Activated CD4-positive, alpha-beta T cell treated with anti-CD3 and anti-CD28 coated beads for 36 hours (primary cell): ENCODE data around the gene OSBPL7. TPM values are rescaled to one million over a fixed set of nuclear protein-coding genes. Genes with fewer than 3 reads are reported as not detected.

Experiments used
- ATAC-seq: fragments of 200-7000 bp; cut with Tn5 transposase; one replicate; pipeline ENCODE4 v1.10.0; 2021; ENCODE audit warnings: mild to moderate bottlenecking, moderate library complexity
- CTCF ChIA-PET: fragments of 350-600 bp; sonication (Branson Sonifier 250); formaldehyde crosslinking; loops from one replicate; lab custom pipeline; 2021; ENCODE audit warnings: antibody characterized with exemption; lab: Charles Lee
- POLR2A ChIA-PET: fragments of 350-600 bp; sonication (Branson Sonifier 250); formaldehyde crosslinking; loops from one replicate; lab custom pipeline; 2021; ENCODE audit warnings: antibody characterized with exemption, inconsistent platforms; lab: Charles Lee
- DNase-seq: peaks from one replicate; pipeline ENCODE4 v3.0.0-alpha.2; 2020
- H3K27ac Mint-ChIP-seq: one replicate; pipeline ENCODE4 v1.8.0; 2021; ENCODE audit warnings: mixed read lengths
- H3K27me3 Mint-ChIP-seq: one replicate; pipeline ENCODE4 v1.8.0; 2021; ENCODE audit warnings: mixed read lengths
- H3K36me3 Mint-ChIP-seq: one replicate; pipeline ENCODE4 v1.8.0; 2021; ENCODE audit warnings: low read depth, mixed read lengths
- H3K4me1 Mint-ChIP-seq: one replicate; pipeline ENCODE4 v1.8.0; 2021; ENCODE audit warnings: mixed read lengths
- H3K4me3 Mint-ChIP-seq: one replicate; pipeline ENCODE4 v1.8.0; 2021; ENCODE audit warnings: mild to moderate bottlenecking, moderate library complexity, mixed read lengths
- H3K9me3 Mint-ChIP-seq: one replicate; pipeline ENCODE4 v1.8.0; 2021; ENCODE audit warnings: low read depth, mixed read lengths
- intact Hi-C, 2 experiments: fragments of 100-400 bp; cut with DNase I in 1 of 2; cut with micrococcal nuclease in 1 of 2; formaldehyde crosslinking; loops; one replicate each; pipeline versions ENCODE4 v1.14.2 to v1.15.1; 2022 to 2024; cut with DNase I, micrococcal nuclease
- total RNA-seq, 2 experiments: library from RNA; stranded (reverse); gene quantifications; one replicate each; pipeline ENCODE4 v1.2.3, GENCODE V29; 2021

OSBPL7 gene
- total RNA-seq, 2 experiments from 2014 or later, result 12.8 to 12.9 TPM

DNA sequence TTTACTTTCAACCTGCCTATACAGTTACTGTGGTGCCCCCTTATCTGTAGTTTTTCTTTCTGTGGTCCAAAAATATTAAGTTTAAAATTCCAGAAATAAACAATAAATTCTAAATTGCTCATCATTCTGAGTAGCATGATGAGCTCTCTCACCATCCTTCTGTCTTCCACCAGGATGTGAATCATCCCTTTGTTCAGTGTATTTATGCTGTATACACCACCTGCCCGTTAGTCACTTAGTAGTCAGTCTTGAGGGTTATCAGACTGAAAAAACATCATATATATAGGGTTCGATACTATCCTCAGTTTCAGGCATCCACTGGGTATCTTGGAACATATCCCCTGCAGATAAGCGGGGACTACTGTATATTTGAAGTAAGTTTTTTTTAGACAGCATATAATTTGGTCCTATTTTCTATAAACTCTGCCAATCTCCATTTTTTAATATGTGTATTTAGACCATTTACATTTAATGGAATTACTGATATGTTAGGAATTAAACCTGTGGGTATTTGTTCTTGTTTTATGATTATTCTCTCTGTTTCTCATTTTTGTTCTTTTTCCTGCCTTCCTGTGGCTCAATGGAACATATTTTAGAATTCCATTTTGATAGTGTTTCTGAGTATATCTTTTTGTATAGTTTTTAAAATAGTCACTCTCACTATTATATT is 57.5 kb downstream of the OSBPL7 start:
- ATAC-seq (peak; percentile 97), DNase-seq (no peak)
- CTCF ChIA-PET, result interaction anchor here (0.8 kb wide), 1 partner anchor 100 kb away, joined by 3 read pairs; no protein-coding TSS in a partner anchor
- Mint-ChIP-seq H3K4me3 (no peak overlapping the region), H3K9me3 (peaks cover 2% of the 10 kb centered on the region), H3K27me3 (peaks cover 12% of the 10 kb centered on the region), H3K4me1 (peaks cover 12% of the 10 kb centered on the region), H3K36me3 (no peaks in the 10 kb centered on the region), H3K27ac (no peak overlapping the region)
- intact Hi-C loops, result no loop called here
- POLR2A ChIA-PET, result no interaction called here

DNA sequence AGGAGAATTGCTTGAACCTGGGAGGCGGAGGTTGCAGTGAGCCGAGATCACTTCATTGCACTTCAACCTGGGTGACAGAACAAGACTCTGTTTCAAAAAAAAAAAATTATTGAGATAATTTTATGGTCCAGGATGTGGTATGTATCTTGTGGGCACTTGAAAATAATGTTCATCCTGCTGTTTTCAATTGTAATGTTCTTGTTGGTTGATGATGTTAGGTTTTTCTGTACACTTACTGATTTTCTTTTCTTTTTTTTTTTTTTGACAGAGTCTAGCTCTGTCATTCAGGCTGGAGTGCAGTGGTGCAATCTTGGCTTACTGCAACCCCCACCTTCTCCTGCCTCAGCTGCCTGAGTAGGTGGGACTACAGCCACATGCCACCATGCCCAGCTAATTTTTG is 58.9 kb downstream of the OSBPL7 start:
- DNase-seq (no peak), ATAC-seq (no peak)
- Mint-ChIP-seq H3K9me3 (peaks cover 2% of the 10 kb centered on the region), H3K4me3 (no peak overlapping the region), H3K27me3 (peaks cover 11% of the 10 kb centered on the region), H3K4me1 (peaks cover 12% of the 10 kb centered on the region), H3K27ac (no peak overlapping the region), H3K36me3 (no peaks in the 10 kb centered on the region)
- ChIA-PET CTCF (no interaction called here), POLR2A (no interaction called here)
- intact Hi-C loops, result no loop called here

DNA sequence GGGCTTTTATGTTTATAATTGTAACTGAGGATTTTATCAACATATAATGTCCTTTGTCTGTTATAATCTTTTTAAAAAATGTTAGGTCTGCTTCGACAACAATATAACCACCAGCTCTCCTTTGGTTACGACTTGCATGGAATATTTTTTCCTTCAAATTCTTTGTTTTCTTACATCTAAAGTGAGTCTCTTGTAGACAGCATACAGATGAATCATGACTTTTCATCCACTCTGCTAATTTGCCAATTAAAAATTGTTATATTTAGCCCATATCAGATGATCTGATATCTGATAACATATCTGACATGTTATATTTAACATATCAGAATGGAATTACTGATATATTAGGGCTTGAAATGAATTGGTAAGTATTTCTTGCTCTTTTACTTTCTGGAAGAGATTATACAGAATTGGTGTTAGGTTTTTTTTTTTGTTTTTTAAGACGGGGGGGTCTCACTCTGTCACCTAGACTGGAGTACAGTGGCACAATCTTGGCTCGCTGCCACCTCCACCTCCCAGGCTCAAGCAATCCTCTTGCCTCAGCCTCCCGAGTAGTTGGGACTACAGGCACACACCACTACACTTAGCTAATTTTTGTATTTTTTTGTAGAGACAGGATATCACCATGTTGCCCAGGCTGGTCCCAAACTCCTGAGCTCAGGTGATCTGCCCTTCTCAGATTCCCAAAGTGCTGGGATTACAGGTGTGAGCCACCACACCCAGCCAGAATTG is 61.0 kb downstream of the OSBPL7 start:
- ChIA-PET CTCF (no interaction called here), POLR2A (no interaction called here)

DNA sequence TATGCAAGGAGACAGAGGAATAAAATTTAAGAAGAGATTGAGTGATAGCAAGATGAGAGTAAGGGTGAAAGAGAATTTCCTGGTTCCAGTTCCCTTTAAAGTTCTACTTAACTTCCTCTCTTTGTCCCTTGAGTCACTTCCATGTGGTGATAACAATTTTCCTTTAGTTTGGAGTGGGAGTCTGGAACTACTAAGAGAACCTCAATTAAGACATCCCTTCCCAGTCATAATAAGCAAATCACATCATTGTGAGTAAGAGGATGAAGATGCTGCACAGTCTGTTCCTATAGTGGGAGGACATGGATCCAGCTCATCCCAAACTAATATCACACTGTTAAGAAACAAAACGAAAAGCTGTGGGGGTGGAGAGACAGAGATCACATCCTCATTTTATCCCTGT is 64.2 kb downstream of the OSBPL7 start:
- DNase-seq (no peak), ATAC-seq (no peak)
- H3K4me1 Mint-ChIP-seq, result no peaks in the 10 kb centered on the region
- no peak overlapping the region for H3K4me3 Mint-ChIP-seq
- ChIA-PET POLR2A (no interaction called here), CTCF (no interaction called here)
- H3K36me3 Mint-ChIP-seq, result peaks cover 1% of the 10 kb centered on the region
- H3K27me3 Mint-ChIP-seq, result peaks cover 8% of the 10 kb centered on the region
- H3K9me3 Mint-ChIP-seq, result no peaks in the 10 kb centered on the region
- H3K27ac Mint-ChIP-seq, result no peak overlapping the region
- intact Hi-C loops, result loop anchor here in 1 of 2 experiments (5.0 kb wide), 1 partner anchor 35 kb away; no protein-coding TSS in a partner anchor

More for the DNA sequence above, 61.0 kb downstream of the OSBPL7 start:
- Mint-ChIP-seq H3K27ac (no peak overlapping the region), H3K36me3 (no peaks in the 10 kb centered on the region), H3K4me3 (no peak overlapping the region), H3K4me1 (peaks cover 12% of the 10 kb centered on the region), H3K9me3 (peaks cover 2% of the 10 kb centered on the region), H3K27me3 (peaks cover 10% of the 10 kb centered on the region)
- ATAC-seq (no peak), DNase-seq (no peak)
- intact Hi-C loops, result no loop called here

Other genes starting within 250 kb of the OSBPL7 start
- gene KPNB1, start 171.9 kb downstream of the OSBPL7 start, total RNA-seq, result 100 to 1,000 TPM; 640 to 656 TPM
- 10 to 100 TPM; 21.8 to 23.1 TPM for gene TBKBP1, start 127.6 kb downstream of the OSBPL7 start, total RNA-seq
- gene TBX21, start 88.6 kb downstream of the OSBPL7 start, total RNA-seq, result 10 to 100 TPM; 73.4 to 76.8 TPM
- 10 to 100 TPM; 66.9 to 70.9 TPM for gene MRPL10, start 9.7 kb upstream of the OSBPL7 start, total RNA-seq
- gene LRRC46, start 9.9 kb upstream of the OSBPL7 start, total RNA-seq, result under 1 TPM; 0.46 to 0.82 TPM
- gene SCRN2, start 19.5 kb upstream of the OSBPL7 start, total RNA-seq, result 10 to 100 TPM; 21.5 to 25.2 TPM
- under 1 TPM; 0.07 to 0.14 TPM for gene SP6, start 29.4 kb upstream of the OSBPL7 start, total RNA-seq
- 10 to 100 TPM; 15.7 to 19.8 TPM for gene SP2, start 74.4 kb upstream of the OSBPL7 start, total RNA-seq
- 10 to 100 TPM; 29.7 to 41.0 TPM for gene PNPO, start 119.8 kb upstream of the OSBPL7 start, total RNA-seq
- gene PRR15L, start 136.1 kb upstream of the OSBPL7 start, total RNA-seq, result not detected
- 100 to 1,000 TPM; 147 to 156 TPM for gene CDK5RAP3, start 149.3 kb upstream of the OSBPL7 start, total RNA-seq
- 1 to 10 TPM; 3.6 to 4.1 TPM for gene COPZ2, start 216.0 kb upstream of the OSBPL7 start, total RNA-seq
- gene NFE2L1, start 226.6 kb upstream of the OSBPL7 start, total RNA-seq, result 100 to 1,000 TPM; 100 to 127 TPM